GM19452 (cell line): ENCODE results near the gene ETDC.

Experiments used
- ATAC-seq: cut with Tn5 transposase; IDR thresholded peaks from one replicate; pipeline ENCODE4 v1.9.1; 2021; ENCODE audit not compliant: unreplicated experiment

ETDC gene

GRCh38 chrX:135345107-135345589 is 35.9 kb downstream of the ETDC start:
- no peak for ATAC-seq

- ATAC-seq: no peak
Measured at GRCh38 chrX:135346975-135347374, 37.7 kb downstream of the ETDC start.

- ATAC-seq: no peak
Measured at GRCh38 chrX:135347381-135348016, 38.2 kb downstream of the ETDC start.

GRCh38 chrX:135354288-135354687 is 45.0 kb downstream of the ETDC start:
- ATAC-seq: peak; percentile 56
